ENCODE data around the gene KYNU.
"Not testable (repeated sequence)": the region's sequence is repeated elsewhere in the genome, so short reads cannot be mapped to it uniquely, and the experiment has no call there.

KYNU gene

GRCh38 chr2:142877216-142877838 is at the start of gene KYNU:
TSS of gene KYNU (plus strand) at chr2:142877664. CDS start at chr2:142885368, 7,704 bp downstream.
- no peak for DNase-seq (ENCODE audit: low spot score)

GRCh38 chr2:142834021-142834420 is 43.4 kb upstream of the KYNU start:
- peak; percentile 11 for DNase-seq (ENCODE audit: low spot score)

- no peak for DNase-seq (ENCODE audit: low spot score)
These were observed 37.0 kb upstream of the KYNU start for GRCh38 chr2:142840436-142840835.

GRCh38 chr2:142841788-142842187 is 35.7 kb upstream of the KYNU start:
- DNase-seq (ENCODE audit: low spot score): no peak

- DNase-seq (ENCODE audit: low spot score): no peak
These were observed 35.1 kb upstream of the KYNU start for GRCh38 chr2:142842369-142842768.

- no peak for DNase-seq (ENCODE audit: low spot score)
These were observed 33.7 kb upstream of the KYNU start for GRCh38 chr2:142843731-142844130.

GRCh38 chr2:142848023-142848606 is 29.3 kb upstream of the KYNU start:
- no peak for DNase-seq (ENCODE audit: low spot score)

- DNase-seq (ENCODE audit: low spot score): no peak
These were observed 27.6 kb upstream of the KYNU start for GRCh38 chr2:142849820-142850219.

- DNase-seq (ENCODE audit: low spot score): no peak
These were observed 23.6 kb upstream of the KYNU start for GRCh38 chr2:142853912-142854311.

GRCh38 chr2:142857256-142858164 is 20.0 kb upstream of the KYNU start:
- peak; percentile 29 for DNase-seq (ENCODE audit: low spot score)

GRCh38 chr2:142858961-142859360 is 18.5 kb upstream of the KYNU start:
- DNase-seq (ENCODE audit: low spot score): no peak

- DNase-seq (ENCODE audit: low spot score): no peak
These were observed 15.2 kb upstream of the KYNU start for GRCh38 chr2:142862299-142862698.

GRCh38 chr2:142862847-142863246 is 14.6 kb upstream of the KYNU start:
- no peak for DNase-seq (ENCODE audit: low spot score)

GRCh38 chr2:142863485-142863961 is 13.9 kb upstream of the KYNU start:
- no peak for DNase-seq (ENCODE audit: low spot score)

GRCh38 chr2:142864605-142865004 is 12.9 kb upstream of the KYNU start:
- not testable (repeated sequence) for DNase-seq (ENCODE audit: low spot score)

- no peak for DNase-seq (ENCODE audit: low spot score)
These were observed 11.5 kb upstream of the KYNU start for GRCh38 chr2:142865924-142866323.

GRCh38 chr2:142866426-142866825 is 11.0 kb upstream of the KYNU start:
- no peak for DNase-seq (ENCODE audit: low spot score)

- DNase-seq (ENCODE audit: low spot score): no peak
These were observed 10.3 kb upstream of the KYNU start for GRCh38 chr2:142867136-142867535.

- DNase-seq (ENCODE audit: low spot score): peak; percentile 34
These were observed 9.2 kb upstream of the KYNU start for GRCh38 chr2:142868229-142868762.

- DNase-seq (ENCODE audit: low spot score): not testable (repeated sequence)
These were observed 8.4 kb upstream of the KYNU start for GRCh38 chr2:142869065-142869460.

- DNase-seq (ENCODE audit: low spot score): no peak
These were observed 7.9 kb upstream of the KYNU start for GRCh38 chr2:142869461-142870106.

GRCh38 chr2:142870526-142870925 is 6.9 kb upstream of the KYNU start:
- DNase-seq (ENCODE audit: low spot score): no peak

Measured in AG08395 (cell line).